ELF-1 (cell line): ENCODE data around the gene CNN1.
"Not testable (repeated sequence)": the region's sequence is repeated elsewhere in the genome, so short reads cannot be mapped to it uniquely, and the experiment has no call there.

Source experiments
- DNase-seq: peaks from one replicate; pipeline ENCODE4 v3.0.0-alpha.2; 2016; ENCODE audit warnings: low read depth, low spot score

CNN1 gene

DNA sequence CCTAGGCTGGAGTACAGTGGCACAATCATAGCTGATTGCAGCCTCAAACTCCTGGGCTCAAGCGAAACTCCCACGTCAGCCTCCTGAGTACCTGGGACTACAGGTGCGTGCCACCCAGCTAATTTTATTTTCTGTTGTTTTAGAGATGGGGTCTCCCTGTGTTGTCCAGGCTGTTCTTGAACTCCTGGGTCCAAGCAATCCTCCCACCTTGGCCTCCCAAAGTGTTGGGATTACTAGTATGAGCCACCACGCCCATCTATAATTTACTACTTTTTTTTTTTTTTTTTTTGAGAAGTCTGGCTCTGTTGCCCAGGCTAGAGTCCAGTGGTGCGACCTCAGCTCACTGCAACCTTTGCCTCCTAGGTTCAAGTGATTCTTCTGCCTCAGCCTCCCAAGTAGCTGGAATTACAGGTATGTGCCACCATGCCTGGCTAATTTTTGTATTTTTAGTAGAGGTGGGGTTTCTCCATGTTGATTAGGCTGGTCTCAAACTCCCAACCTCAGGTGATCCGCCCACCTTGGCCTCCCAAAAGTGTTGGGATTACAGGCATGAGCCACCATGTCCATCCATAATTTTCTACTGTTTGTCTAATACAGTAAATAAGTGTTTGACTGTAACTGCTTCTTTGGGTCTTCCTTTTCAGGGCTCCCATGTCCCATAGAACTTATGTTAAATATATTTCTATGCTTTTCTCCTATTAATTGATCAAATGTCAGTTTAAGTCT, 25.6 kb downstream of the CNN1 start:
- DNase-seq, result not testable (repeated sequence)

GRCh38 chr19:11565649-11565980, 27.0 kb downstream of the CNN1 start:
- not testable (repeated sequence) for DNase-seq

- no peak for DNase-seq
These were observed 27.5 kb downstream of the CNN1 start for GRCh38 chr19:11566164-11566563.

DNA sequence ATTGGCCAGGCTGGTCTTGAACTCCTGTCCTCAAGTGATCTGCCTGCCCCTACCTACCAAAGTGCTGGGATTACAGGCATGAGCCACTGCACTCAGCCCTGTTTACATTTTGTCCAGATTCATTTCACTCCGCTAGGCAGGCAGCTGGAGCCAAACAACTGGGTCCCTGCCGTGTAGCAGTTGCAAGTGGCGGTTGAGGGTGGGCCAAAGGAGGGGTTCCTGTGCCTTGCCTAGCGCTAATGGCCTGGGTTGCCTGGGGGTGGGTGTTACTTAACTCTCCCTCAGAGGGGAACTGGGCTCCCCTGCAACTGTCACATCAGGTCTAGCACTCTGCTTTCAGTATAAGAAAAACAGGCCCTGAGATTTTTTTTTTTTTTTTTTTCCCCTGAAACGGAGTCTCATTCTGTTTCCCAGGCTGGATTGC, 31.4 kb downstream of the CNN1 start:
- peak; percentile 30 for DNase-seq

- DNase-seq, result not testable (repeated sequence)
These were observed 34.7 kb downstream of the CNN1 start for GRCh38 chr19:11573354-11573753.

GRCh38 chr19:11573763-11574162, 35.1 kb downstream of the CNN1 start:
- not testable (repeated sequence) for DNase-seq

DNA sequence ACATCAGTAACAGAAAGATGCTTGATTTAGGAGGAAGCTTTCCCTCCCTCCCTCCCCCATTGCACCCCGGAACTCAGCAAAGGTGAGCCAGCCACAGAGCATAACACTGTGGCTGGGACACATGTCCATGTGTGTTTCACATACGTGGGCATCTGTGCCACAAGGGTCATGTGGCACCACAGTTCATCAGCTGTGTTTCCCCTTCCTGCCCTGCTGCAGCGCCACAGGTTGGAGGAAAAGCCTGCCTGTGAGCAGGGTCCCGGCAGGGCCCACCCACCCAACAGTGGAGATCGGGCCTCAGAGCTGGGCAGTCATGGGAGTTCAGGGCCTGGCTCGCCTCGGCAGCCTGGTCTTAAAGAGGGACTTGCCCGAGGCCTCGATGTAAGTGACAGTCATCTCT, 36.0 kb downstream of the CNN1 start:
- DNase-seq, result no peak

GRCh38 chr19:11576227-11576626, 37.6 kb downstream of the CNN1 start:
- no peak for DNase-seq

DNA sequence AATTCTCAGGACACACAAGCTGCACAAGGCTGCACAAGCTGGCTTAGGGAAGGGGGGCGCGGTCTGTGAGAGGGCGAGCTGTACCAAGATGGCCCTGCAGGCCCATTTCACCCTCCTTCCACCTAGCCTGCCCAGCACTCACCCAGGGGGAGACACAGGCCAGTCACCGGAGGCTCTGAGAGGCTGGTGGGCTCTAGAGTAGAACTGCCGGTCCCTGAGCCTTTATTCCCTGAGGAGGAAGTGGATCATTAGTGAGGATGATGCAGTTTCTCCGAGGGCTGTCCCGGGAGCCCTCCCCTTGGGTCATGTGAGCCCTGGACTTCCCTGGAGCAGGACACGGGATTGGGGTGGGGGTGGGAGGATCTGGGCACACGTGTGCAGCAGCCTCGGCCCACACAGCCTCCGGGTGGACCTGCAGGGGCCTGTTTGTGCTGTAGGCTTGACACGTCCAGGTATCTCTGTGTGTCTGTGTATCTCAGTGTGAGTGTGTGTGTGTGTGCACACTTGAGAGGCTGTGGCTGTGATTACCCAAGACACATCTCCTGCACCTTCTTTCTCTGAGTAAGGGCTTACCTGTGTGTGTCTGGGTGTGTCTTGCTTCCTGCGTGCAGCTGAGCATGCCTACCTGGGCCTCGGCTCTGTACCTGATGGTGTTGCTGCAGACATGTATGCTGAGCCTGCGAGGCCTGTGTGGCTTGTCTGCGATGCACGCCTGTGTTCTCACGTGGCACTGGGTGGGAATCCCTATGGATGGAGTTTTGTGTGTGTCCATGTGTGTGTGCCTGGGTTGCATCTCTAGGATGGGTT, 39.0 kb downstream of the CNN1 start, which contains the start of gene ACP5:
ACP5 (minus strand) TSS at position 195 of the 807 bp plus-strand sequence. CDS start 328 bp downstream, outside the sequence.
- no peak for DNase-seq

DNA sequence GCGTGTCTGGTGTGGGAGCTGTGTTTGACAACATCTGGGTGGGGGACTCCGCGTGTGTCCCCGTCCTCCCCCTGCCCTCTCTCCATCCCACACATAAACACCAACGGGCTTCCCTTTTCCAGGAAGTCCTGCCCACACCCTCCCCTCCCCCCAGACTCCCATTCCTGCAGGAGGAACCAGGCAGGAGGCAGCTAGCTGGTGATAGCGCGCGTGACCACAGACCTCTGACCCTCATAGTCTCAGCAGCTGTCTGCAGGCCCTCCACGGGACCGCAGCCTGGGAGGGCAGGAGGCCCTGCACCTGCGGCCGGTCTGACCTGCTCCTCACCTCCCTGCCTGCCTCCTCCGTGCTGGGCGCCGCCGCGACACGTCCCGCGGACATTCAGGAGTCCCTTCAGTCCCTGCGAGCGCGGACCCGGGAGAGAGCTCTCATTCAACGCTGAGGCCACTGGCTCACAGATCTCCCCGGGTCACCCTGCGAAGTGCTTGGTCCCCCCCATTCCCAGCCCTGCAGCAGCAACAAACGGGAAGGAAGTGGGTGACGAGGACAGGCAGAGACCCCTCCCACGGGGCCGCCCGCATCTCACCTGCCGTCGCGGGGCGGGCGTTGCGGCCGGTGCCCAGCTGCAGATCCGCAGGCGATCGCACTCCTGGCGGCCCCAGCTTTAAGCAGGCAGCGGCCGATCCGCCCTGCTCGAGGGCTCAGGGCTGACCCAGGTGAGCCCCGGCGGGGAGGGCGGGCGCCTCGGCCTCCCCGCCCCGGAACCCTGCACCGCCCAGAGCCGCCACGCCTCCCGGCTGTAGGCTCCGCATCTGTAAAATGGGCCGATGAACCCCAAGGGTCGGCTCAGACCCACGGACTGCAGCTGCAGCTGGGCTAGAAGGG, 39.8 kb downstream of the CNN1 start:
- DNase-seq, result no peak

- DNase-seq, result no peak
These were observed 41.5 kb downstream of the CNN1 start for GRCh38 chr19:11580116-11580515.

- DNase-seq, result no peak
These were observed 43.1 kb downstream of the CNN1 start for GRCh38 chr19:11581740-11582139.

DNA sequence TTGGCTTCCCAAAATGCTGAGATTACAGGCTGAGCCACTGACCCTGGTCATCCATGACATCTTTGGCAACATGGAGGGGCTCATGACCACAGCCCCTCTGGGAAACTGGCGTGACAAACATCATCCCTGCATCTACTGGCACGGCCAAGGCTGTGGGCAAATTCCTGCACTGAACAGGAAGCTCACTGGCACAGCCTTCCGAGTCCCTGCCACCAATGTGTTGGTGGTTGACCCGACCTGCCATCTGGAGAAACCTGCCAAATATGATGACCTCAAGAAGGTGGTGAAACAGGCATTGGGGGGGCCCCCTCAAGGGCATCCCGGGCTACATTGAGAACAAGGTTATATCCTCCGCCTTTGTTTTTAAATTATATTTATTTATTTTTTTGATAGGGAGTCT, 47.7 kb downstream of the CNN1 start:
- no peak for DNase-seq

DNA sequence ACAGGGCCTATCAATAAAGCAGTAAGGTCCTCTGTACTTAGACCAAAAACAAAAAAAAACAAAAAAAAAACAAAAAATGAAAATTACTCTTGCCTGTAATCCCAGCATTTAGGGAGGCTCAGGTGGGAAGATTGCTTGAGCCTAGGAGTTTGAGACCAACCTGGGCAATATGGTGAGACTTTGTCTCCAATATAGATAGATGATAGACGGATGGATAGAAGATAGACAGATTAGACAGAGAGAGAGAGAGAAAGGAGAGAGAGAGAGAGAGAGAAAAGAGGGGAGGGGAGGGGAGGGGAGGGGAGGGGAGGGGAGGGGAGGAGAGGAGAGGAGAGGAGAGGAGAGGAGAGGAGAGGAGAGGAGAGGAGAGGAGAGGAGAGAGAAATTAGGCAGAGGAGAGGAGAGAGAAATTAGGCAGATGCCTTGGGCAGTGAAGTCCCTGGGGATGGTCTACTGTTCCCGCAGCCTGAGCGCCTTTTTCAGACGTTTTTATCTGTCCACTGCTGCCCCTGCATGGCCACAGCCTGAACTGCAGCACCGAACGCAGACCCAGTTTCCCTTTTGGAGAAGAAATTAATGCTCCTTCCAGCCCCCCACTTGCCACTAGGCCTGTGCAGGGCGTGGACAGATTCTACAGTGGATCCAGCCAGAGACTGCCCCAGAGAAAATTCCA, 48.8 kb downstream of the CNN1 start:
- peak; percentile 95 for DNase-seq

DNA sequence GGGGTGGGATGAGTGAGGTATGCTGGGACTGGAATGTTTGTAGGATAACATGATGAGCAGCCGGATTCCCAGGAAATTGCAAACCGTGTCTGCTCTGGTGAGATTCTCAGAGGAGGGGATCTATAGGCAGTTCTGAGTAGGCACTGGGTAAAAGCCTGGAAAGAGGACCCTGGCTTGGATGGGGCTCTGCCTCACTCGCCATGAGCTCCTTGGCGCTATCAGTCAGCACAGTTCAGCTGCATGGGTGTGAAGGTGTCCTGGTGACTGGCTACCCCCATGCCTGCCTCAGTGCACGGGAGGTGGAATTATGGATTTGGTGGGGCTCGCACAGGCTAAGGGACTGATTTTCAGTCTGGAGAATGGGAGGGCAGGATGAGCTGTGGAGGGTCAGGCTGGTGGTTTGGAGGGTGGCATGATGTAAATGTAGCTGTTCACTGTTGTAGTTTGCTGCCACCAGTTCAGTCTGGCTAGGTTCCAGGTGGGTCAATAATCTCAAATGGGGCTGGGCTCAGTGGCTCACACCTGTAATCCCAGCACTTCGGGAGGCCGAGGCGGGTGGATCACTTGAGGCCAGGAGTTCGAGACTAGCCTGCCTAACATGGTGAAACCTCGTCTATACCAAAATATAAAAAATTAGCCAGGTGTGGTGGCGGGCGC, 49.5 kb downstream of the CNN1 start:
- no peak for DNase-seq

DNA sequence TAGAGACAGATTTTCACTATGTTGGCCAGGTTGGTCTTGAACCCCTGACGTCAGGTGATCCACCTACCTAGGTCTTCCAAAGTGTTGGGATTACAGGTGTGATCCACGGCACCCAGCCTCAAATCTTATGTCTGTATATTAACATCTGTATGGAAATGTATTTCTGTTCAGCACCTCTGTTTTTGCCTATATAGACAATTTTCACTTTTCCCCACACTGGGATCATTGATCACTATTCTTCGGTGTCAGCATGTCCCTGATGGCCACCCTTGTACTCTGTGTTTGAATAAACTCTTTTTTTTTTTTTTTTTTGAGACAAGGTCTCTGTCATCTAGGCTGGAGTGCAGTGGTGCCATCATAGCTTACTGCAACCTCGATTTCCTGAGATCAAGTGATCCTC, 55.4 kb downstream of the CNN1 start:
- no peak for DNase-seq

GRCh38 chr19:11596156-11596555, 57.5 kb downstream of the CNN1 start:
- no peak for DNase-seq

- peak; percentile 99 for DNase-seq
These were observed 58.8 kb downstream of the CNN1 start, which contains the start of gene ZNF627 for GRCh38 chr19:11597202-11598102. TSS of gene ZNF627 (plus strand) at chr19:11597483. CDS start at chr19:11597628, 145 bp downstream.

DNA sequence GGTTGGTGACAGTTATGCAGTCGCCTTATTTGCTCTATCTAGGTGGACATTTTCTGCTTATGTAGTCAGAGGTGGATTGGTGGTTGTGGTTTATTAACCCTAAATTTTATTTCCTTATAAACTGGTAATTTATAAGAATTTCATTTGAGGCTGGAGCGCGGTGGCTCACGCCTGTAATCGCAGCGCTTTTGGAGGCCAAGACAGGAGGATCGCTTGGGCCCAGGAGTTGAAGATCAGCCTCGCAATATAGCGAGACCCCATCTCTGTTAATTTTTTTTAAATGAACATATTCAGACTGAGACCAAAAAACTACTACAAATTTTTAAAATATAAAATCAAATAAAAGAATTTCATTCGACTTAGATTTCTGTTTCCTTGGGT, 59.4 kb downstream of the CNN1 start:
- no peak for DNase-seq

DNA sequence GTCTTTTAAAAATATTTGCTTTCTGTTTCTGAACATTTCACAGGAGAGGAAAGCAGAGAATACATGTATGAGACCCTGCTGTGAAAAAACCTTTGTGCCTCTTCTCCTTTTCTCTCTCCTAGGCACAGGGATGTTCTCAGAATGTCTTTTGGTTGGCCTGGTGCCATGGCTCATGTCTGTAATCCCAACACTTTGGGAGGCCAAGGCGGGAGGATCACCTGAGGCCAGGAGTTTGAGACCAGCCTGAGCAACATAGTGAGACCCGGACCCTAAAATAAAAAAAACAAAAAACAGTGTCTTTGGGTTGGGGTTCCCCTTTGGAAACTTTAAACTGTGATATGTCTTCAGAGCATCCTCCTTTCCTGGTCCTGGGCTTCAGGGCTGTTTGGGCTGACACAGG, 60.1 kb downstream of the CNN1 start:
- no peak for DNase-seq
